ENCODE measurements around the gene MOB2. TPM values are rescaled to one million over a fixed set of nuclear protein-coding genes. Genes with fewer than 3 reads are reported as not detected.

The MOB2 gene
- total and polyA plus RNA-seq, 2 of the 13 experiments (the other 11 are each of a cell fraction or from before 2014, with no cell fraction given): 21.8 to 27.7 TPM

DNA sequence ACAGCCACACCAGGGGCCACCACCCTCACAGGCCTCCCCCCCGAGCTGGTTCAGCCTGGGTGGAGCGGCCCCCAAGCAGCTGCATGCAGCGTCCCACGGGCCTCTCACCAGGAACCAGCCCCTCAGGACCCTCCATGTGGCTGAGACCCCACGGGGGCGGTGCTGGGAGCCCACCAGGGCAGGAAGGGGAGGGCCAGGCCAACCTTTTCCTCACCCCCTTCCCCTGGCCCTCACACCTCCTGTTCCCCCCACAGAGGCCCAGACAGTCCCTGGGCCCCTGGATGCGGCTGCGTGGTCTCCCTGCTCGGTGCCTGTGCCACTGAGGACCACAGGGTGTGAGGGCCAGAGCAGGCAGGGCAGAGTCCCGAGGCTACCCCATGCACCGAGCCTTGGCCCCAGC is 46.5 kb downstream of the MOB2 start:
- no peak overlapping the region for H3K4me2 ChIP-seq (ENCODE audit: low read depth, low read length)
- no TSS peak for BruUV-seq (replicated peaks)
- no peaks in the 10 kb centered on the region for H3K9me3 ChIP-seq (ENCODE audit: low read length)
- H3K27me3 ChIP-seq (ENCODE audit: control insufficient read depth in 1 of 2, insufficient read depth in 2 of 2, low read length in 2 of 2): peaks cover 5 to 26% of the 10 kb centered on the region in 2 experiments; a peak in 4 of 5 replicates
- no peak for DNase-seq (ENCODE audit: low spot score)
- no peaks in the 10 kb centered on the region for H3K36me3 ChIP-seq (replicated peaks in 1 of 2; ENCODE audit: control insufficient read depth in 1 of 2, insufficient read depth in 2 of 2, low read length in 2 of 2)
- H3K79me2 ChIP-seq (ENCODE audit: insufficient read depth, low read length): no peaks in the 10 kb centered on the region
- intact Hi-C loops (cut with micrococcal nuclease; ENCODE audit: unreplicated experiment): no loop called here
- in situ Hi-C loops (cut with HindIII; ENCODE audit: extremely low pct_ligation_motif_present, low pct_unique_long_range_greater_than_20kb): no loop called here
- no peak overlapping the region for H2AFZ ChIP-seq (ENCODE audit: low read length)
- POLR2A ChIA-PET: no interaction called here
- whole genome bisulfite sequencing (ENCODE audit: low lambda C conversion rate): 0% methylated on average over 1 of the region's 11 CpGs
- ATAC-seq: no peak
- no peak overlapping the region for H3K27ac ChIP-seq (ENCODE audit: extremely low read length, insufficient read depth, low read length)
- no peaks in the 10 kb centered on the region for H3K4me1 ChIP-seq (ENCODE audit: insufficient read depth, low read length)
- no peak for FAIRE-seq
- H3K4me3 ChIP-seq (replicated peaks in 1 of 3; ENCODE audit: insufficient read depth in 1 of 3, low read depth in 2 of 3, low read length in 3 of 3): no peak overlapping the region
- no peak for TF ChIP-seq NFATC3 (CRISPR knock-in tag; IDR thresholded peaks at IDR 0.05)
- no peak for TF ChIP-seq RAD51 (IDR thresholded peaks at IDR 0.05; ENCODE audit: borderline replicate concordance)
- TF ChIP-seq IKZF4 (CRISPR knock-in tag; IDR thresholded peaks at IDR 0.05; ENCODE audit: borderline replicate concordance, low read depth, not compliant biosample characterization): no peak
- TF ChIP-seq POLR2AphosphoS2 (IDR thresholded peaks at IDR 0.05; ENCODE audit: low read depth, low read length): no peak
- TF ChIP-seq, protein P1, sequence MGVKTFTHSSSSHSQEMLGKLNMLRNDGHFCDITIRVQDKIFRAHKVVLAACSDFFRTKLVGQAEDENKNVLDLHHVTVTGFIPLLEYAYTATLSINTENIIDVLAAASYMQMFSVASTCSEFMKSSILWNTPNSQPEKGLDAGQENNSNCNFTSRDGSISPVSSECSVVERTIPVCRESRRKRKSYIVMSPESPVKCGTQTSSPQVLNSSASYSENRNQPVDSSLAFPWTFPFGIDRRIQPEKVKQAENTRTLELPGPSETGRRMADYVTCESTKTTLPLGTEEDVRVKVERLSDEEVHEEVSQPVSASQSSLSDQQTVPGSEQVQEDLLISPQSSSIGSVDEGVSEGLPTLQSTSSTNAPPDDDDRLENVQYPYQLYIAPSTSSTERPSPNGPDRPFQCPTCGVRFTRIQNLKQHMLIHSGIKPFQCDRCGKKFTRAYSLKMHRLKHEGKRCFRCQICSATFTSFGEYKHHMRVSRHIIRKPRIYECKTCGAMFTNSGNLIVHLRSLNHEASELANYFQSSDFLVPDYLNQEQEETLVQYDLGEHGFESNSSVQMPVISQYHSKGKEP (CRISPR knock-in tag; IDR thresholded peaks at IDR 0.05): no peak
- no peak for TF ChIP-seq SRF (IDR thresholded peaks at IDR 0.05; ENCODE audit: low read depth, low read length)
- TF ChIP-seq ZSCAN31 (CRISPR knock-in tag; IDR thresholded peaks at IDR 0.05; ENCODE audit: low read depth): no peak
- no peak for TF ChIP-seq SP2 (CRISPR knock-in tag; IDR thresholded peaks at IDR 0.05)
- TF ChIP-seq ZNF781 (CRISPR knock-in tag; IDR thresholded peaks at IDR 0.05; ENCODE audit: borderline replicate concordance, not compliant biosample characterization): no peak
- TF ChIP-seq HNRNPL (IDR thresholded peaks at IDR 0.05; ENCODE audit: low read depth, low read length): no peak
- no peak for TF ChIP-seq STAT5B (CRISPR knock-in tag; IDR thresholded peaks at IDR 0.05)
- TF ChIP-seq, protein P2, sequence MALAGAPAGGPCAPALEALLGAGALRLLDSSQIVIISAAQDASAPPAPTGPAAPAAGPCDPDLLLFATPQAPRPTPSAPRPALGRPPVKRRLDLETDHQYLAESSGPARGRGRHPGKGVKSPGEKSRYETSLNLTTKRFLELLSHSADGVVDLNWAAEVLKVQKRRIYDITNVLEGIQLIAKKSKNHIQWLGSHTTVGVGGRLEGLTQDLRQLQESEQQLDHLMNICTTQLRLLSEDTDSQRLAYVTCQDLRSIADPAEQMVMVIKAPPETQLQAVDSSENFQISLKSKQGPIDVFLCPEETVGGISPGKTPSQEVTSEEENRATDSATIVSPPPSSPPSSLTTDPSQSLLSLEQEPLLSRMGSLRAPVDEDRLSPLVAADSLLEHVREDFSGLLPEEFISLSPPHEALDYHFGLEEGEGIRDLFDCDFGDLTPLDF (CRISPR knock-in tag; IDR thresholded peaks at IDR 0.05): no peak
- TF ChIP-seq MXD1 (CRISPR knock-in tag; IDR thresholded peaks at IDR 0.05): no peak
- TF ChIP-seq PHF8 (CRISPR knock-in tag; IDR thresholded peaks at IDR 0.05): no peak
- no peak for TF ChIP-seq RORA (CRISPR knock-in tag; IDR thresholded peaks at IDR 0.05)
- 0 out of 2 replicates have a peak, but pooled peaks cover 6% of the 10 kb centered on the region for H4K20me1 ChIP-seq (ENCODE audit: insufficient read depth, low read length)
- H3K9ac ChIP-seq (ENCODE audit: insufficient read depth, low read depth, low read length): no peak overlapping the region
- CTCF ChIA-PET (ENCODE audit: low intra/inter-chr PET ratio, low total read pairs): no interaction called here
